Kidney (tissue), 14 donors: ENCODE measurements around the gene GSAP. TPM values are rescaled to one million over a fixed set of nuclear protein-coding genes. Genes with fewer than 3 reads are reported as not detected.

Experiments used
- DNase-seq, 5 donors: peaks; one replicate each; pipeline ENCODE4 v3.0.0-alpha.2; 2013 to 2020
- FAIRE-seq: peaks from 2 replicates; lab custom pipeline; 2012; peaks lifted over from hg19 to GRCh38; lab: Jason Lieb, UNC
- H3K27ac ChIP-seq, 2 donors: one replicate each; pipeline ENCODE4 v1.7.0; 2013; ENCODE audit warnings: low read depth in 2 of 2, low read length in 2 of 2, inconsistent platforms in 1 of 2
- H3K27me3 ChIP-seq: one replicate; pipeline ENCODE4 v1.7.1; 2013; ENCODE audit warnings: low read length, inconsistent platforms; ENCODE audit not compliant: control insufficient read depth, insufficient read depth
- H3K36me3 ChIP-seq, 3 donors: one replicate each; pipeline versions ENCODE4 v1.7.0 to v1.7.1; 2013; ENCODE audit warnings: low read length in 3 of 3, control low read depth in 1 of 3, inconsistent platforms in 1 of 3; ENCODE audit not compliant: insufficient read depth in 3 of 3, control insufficient read depth in 2 of 3
- H3K4me1 ChIP-seq, 3 donors: one replicate each; pipeline versions ENCODE4 v1.7.0 to v1.7.1; 2013; ENCODE audit warnings: low read length in 3 of 3, inconsistent platforms in 1 of 3, low read depth in 1 of 3; ENCODE audit not compliant: control insufficient read depth in 2 of 3, insufficient read depth in 2 of 3
- H3K4me3 ChIP-seq, 3 donors: one replicate each; pipeline versions ENCODE4 v1.7.0 to v1.8.1; 2013; ENCODE audit warnings: low read length in 3 of 3, control low read depth in 1 of 3, inconsistent platforms in 1 of 3
- H3K9ac ChIP-seq, 3 donors: one replicate each; pipeline versions ENCODE4 v1.7.0 to v1.7.1; 2013; ENCODE audit warnings: low read length in 3 of 3, control low read depth in 1 of 3, inconsistent platforms in 1 of 3
- H3K9me3 ChIP-seq, 3 donors: one replicate each; pipeline versions ENCODE4 v1.7.0 to v1.7.1; 2013; ENCODE audit warnings: low read length in 3 of 3, control low read depth in 1 of 3, inconsistent platforms in 1 of 3; ENCODE audit not compliant: control insufficient read depth in 2 of 3, insufficient read depth in 1 of 3
- intact Hi-C: fragments of 100-400 bp; cut with DNase I; formaldehyde crosslinking; loops from one replicate; pipeline ENCODE4 v1.11.1; 2022
- polyA plus RNA-seq: library from polyadenylated mRNA; stranded (reverse); fragments of 350-450 nt; fragmentation: Illumina TruSeq; extraction: RNeasy Lipid Tissue Mini Kit (QIAGEN cat#74804); gene quantifications from one replicate; pipeline ENCODE4 v1.2.3, GENCODE V29; 2014; ENCODE audit warnings: low read depth, low replicate concordance; ENCODE audit not compliant: insufficient read depth
- total RNA-seq: library from RNA; stranded (reverse); fragmentation: NEBNext Ultra II Directional; extraction: Animal tissue kit (Norgen Biotek cat#: 25700); gene quantifications from one replicate; pipeline ENCODE4 v1.2.1, GENCODE V29; 2021
- TF ChIP-seq, protein P1 (sequence below): IDR thresholded peaks from 3 replicates; pipeline ENCODE4 v1.5.1; 2012; ENCODE audit warnings: mild to moderate bottlenecking, moderate library complexity, borderline replicate concordance; ENCODE audit not compliant: insufficient read depth; ENCODE audit errors: extremely low read depth
- donor health status: control.
- donor health status: control.
- donor health status: control.
- donor health status: control.
- donor health status: control.
- donor health status: DM: yes; HTN: yes; CAD: no.
- donor health status: Normal renal cell carcinoma (clear cell type).

Gene GSAP
- total and polyA plus RNA-seq, 2 donors from 2014 or later, result 11.7 to 29.4 TPM

DNA sequence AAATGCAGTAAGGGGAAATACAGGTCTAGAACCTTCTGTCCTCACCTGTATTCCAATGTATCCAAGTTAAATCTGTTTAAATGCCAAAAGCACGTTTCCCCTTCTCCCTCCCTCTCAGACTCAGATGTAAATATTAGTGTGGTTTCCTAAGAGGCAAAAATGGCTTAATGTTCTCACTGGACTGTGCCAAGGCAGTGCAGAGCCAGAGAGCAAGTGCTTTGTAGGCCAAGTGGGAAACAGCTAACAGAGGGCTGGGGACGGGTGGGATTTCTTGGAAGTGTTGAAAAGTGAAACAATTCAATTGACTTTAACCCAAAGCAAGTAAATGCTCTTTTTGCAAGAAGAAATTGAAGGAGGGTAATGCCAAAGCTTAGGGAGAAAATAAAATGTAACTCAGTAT is 103.1 kb downstream of the GSAP start:
- peaks cover 0 to 17% (median 2%) of the 10 kb centered on the region in 3 donors for H3K36me3 ChIP-seq
- intact Hi-C loops, result no loop called here
- H3K4me1 ChIP-seq, result peaks cover 0 to 21% (median 8%) of the 10 kb centered on the region in 3 donors
- H3K27me3 ChIP-seq, result no peaks in the 10 kb centered on the region
- no peaks in the 10 kb centered on the region for H3K9me3 ChIP-seq
- no peak overlapping the region for H3K27ac ChIP-seq
- H3K9ac ChIP-seq, result no peak overlapping the region
- H3K4me3 ChIP-seq, result no peak overlapping the region
- TF ChIP-seq, protein P1, sequence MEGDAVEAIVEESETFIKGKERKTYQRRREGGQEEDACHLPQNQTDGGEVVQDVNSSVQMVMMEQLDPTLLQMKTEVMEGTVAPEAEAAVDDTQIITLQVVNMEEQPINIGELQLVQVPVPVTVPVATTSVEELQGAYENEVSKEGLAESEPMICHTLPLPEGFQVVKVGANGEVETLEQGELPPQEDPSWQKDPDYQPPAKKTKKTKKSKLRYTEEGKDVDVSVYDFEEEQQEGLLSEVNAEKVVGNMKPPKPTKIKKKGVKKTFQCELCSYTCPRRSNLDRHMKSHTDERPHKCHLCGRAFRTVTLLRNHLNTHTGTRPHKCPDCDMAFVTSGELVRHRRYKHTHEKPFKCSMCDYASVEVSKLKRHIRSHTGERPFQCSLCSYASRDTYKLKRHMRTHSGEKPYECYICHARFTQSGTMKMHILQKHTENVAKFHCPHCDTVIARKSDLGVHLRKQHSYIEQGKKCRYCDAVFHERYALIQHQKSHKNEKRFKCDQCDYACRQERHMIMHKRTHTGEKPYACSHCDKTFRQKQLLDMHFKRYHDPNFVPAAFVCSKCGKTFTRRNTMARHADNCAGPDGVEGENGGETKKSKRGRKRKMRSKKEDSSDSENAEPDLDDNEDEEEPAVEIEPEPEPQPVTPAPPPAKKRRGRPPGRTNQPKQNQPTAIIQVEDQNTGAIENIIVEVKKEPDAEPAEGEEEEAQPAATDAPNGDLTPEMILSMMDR, result no peak
- DNase-seq, result no peak
- no peak for FAIRE-seq

DNA sequence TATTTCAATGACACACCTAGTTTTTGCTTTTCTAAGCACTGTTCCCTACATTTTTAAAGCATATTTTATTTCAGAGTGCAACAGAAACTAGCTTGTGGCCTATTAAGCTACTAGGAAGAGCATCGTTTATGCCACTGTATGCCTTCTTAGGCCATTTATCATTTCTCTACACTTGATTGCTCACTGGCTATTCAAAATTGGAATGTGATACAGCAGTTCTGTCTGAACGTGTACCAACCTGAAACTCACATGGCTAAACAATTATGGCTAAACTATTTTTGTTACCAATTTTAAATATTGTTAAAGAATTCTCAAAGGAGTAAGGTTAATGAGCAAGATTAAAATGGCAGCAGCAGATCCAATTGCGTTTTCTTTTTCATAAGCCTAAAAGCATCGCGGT is 105.2 kb downstream of the GSAP start:
- no peaks in the 10 kb centered on the region for H3K9me3 ChIP-seq
- TF ChIP-seq, protein P1, result no peak
- H3K27me3 ChIP-seq, result no peaks in the 10 kb centered on the region
- H3K36me3 ChIP-seq, result peaks cover 0 to 17% (median 2%) of the 10 kb centered on the region in 3 donors
- H3K9ac ChIP-seq, result no peak overlapping the region
- DNase-seq (no peak), FAIRE-seq (no peak)
- no peak overlapping the region for H3K4me3 ChIP-seq
- intact Hi-C loops, result no loop called here
- peaks cover 0 to 21% (median 10%) of the 10 kb centered on the region in 3 donors for H3K4me1 ChIP-seq
- H3K27ac ChIP-seq, result no peak overlapping the region

DNA sequence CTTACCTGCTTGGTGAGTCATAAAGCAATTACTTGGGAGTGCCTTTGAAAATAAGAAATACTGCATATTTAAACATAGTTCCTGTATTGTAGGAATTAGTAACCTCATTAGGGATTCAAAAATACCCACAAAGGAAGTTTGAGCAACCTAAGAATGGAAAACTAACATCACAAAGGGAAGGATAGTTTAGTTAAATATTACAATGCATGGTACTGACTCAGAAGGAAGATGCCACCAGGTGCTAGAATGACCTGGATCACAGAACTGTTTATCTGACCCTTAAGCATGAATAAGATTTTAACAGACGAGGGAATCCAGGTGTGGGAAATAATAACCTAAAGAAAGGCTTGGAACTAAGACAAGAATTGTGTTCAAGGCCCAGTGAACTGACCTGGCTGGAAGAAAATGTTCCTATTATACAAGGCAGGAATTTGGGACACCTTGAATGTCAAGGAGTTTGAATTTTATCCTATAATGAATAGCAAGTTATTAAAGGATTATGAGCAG is 106.4 kb downstream of the GSAP start:
- Histone ChIP-seq H3K27me3 (no peaks in the 10 kb centered on the region), H3K27ac (peak overlapping the region in 1 of 2 donors; percentile 83), H3K9ac (no peak overlapping the region), H3K4me3 (no peak overlapping the region), H3K9me3 (no peaks in the 10 kb centered on the region), H3K36me3 (peaks cover 0 to 15% (median 0%) of the 10 kb centered on the region in 3 donors), H3K4me1 (peaks cover 0 to 21% (median 10%) of the 10 kb centered on the region in 3 donors)
- FAIRE-seq, result peak; percentile 21
- TF ChIP-seq, protein P1, result no peak
- intact Hi-C loops, result no loop called here
- no peak for DNase-seq

DNA sequence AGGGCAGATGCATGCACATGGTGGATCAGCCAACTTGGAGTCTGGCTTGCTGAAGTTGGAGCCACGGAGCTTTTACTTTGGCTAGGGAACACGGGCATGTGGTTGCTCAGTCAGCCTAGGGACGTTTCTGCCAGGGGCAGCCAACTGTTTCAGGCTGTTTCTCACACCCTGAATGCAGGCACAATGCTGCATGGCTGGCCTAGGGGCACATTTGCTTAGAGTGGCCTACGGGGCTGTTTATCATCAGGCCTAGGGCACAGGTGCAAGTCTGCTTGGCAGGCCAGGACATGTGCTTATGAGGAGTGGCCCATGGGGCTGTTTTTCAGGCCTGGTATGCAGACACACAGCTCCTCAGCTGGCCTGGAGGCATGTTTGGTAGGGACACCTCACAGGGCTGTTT is 107.4 kb downstream of the GSAP start:
- Histone ChIP-seq H3K27ac (peak overlapping the region; percentile 83), H3K9me3 (no peaks in the 10 kb centered on the region), H3K4me3 (no peak overlapping the region), H3K4me1 (peaks cover 0 to 21% (median 10%) of the 10 kb centered on the region in 3 donors), H3K36me3 (peaks cover 0 to 5% (median 0%) of the 10 kb centered on the region in 3 donors), H3K9ac (no peak overlapping the region), H3K27me3 (no peaks in the 10 kb centered on the region)
- TF ChIP-seq, protein P1, result no peak
- intact Hi-C loops, result no loop called here
- FAIRE-seq (no peak), DNase-seq (peak in 1 of 5 donors; percentile 61)
